MCF 10A (cell line): ENCODE measurements around the gene GPSM1. TPM values are rescaled to one million over a fixed set of nuclear protein-coding genes. Genes with fewer than 3 reads are reported as not detected.
A peak's percentile ranks its signal among the peaks of the same experiment; 100 is the strongest.

ENCODE experiments used
- Bru-seq: library from RNA; stranded (reverse); fragments of 400-500 nt; gene quantifications from one replicate; lab custom pipeline; 2021; lab: Mats Ljungman, UMichigan
- BruChase-seq, 2 experiments: library from RNA; stranded (reverse); fragments of 400-500 nt; gene quantifications; one replicate each; lab custom pipeline; 2021; lab: Mats Ljungman, UMichigan
- BruUV-seq: library from RNA; stranded (reverse); fragments of 400-500 nt; replicated peaks from 2 replicates; lab custom pipeline; 2021; lab: Mats Ljungman, UMichigan
- CTCF ChIA-PET: fragments of 300-600 bp; sonication (Branson Sonifier 250); formaldehyde crosslinking; extraction: SDS; loops from one replicate; lab custom pipeline; 2021; ENCODE audit warnings: antibody characterized with exemption, inconsistent platforms; lab: Yijun Ruan, JAX
- POLR2A ChIA-PET: fragments of 300-600, 350-650 bp; sonication (Branson Sonifier 250); formaldehyde crosslinking; extraction: SDS; loops from one replicate; lab custom pipeline; 2020; ENCODE audit warnings: antibody characterized with exemption, inconsistent platforms; lab: Yijun Ruan, JAX
- DNase-seq: peaks from one replicate; pipeline ENCODE4 v3.0.0-alpha.2; 2018; ENCODE audit not compliant: unreplicated experiment
- H3K27ac Mint-ChIP-seq: one replicate; pipeline ENCODE4 v1.8.0; 2022; ENCODE audit warnings: mild to moderate bottlenecking, low read depth, mixed read lengths; ENCODE audit not compliant: unreplicated experiment
- H3K27me3 Mint-ChIP-seq: one replicate; pipeline ENCODE4 v1.8.0; 2022; ENCODE audit warnings: mixed read lengths; ENCODE audit not compliant: insufficient read depth, unreplicated experiment
- H3K36me3 Mint-ChIP-seq: one replicate; pipeline ENCODE4 v1.8.0; 2022; ENCODE audit warnings: mild to moderate bottlenecking, moderate library complexity, mixed read lengths; ENCODE audit not compliant: insufficient read depth, unreplicated experiment
- H3K4me1 Mint-ChIP-seq: one replicate; pipeline ENCODE4 v1.8.0; 2022; ENCODE audit warnings: mixed read lengths; ENCODE audit not compliant: insufficient read depth, unreplicated experiment
- H3K4me3 Mint-ChIP-seq: one replicate; pipeline ENCODE4 v1.8.0; 2022; ENCODE audit warnings: mild to moderate bottlenecking, moderate library complexity, mixed read lengths; ENCODE audit not compliant: unreplicated experiment
- H3K9me3 Mint-ChIP-seq: one replicate; pipeline ENCODE4 v1.8.0; 2022; ENCODE audit warnings: mixed read lengths; ENCODE audit not compliant: unreplicated experiment
- intact Hi-C: fragments of 100-400 bp; cut with micrococcal nuclease; formaldehyde crosslinking; loops from 2 replicates; pipeline ENCODE4 v1.14.1; 2022
- long read RNA-seq: library from polyadenylated mRNA; stranded (forward); transcript quantifications from one replicate; pipeline ENCODE4 v2.0.0, GENCODE V29; 2022
- total RNA-seq: library from RNA; stranded (reverse); gene quantifications from 2 replicates; pipeline ENCODE4 v1.2.3, GENCODE V29; 2022
- TF ChIP-seq, protein P1 (sequence below): fragments of 200-600 bp; IDR thresholded peaks from one replicate; pipeline ENCODE4 v1.8.0; 2022; ENCODE audit warnings: antibody characterized with exemption, mild to moderate bottlenecking; ENCODE audit not compliant: unreplicated experiment

The GPSM1 gene
- total RNA-seq: 15.5 and 16.4 TPM in 2 replicates
- percentile 38 among the genes with signal in this experiment for Bru-seq, nascent RNA
- BruChase-seq, experiment 1, labeled RNA remaining after a 6-hour chase: percentile 45 among the genes with signal in this experiment
- BruChase-seq, experiment 2, labeled RNA remaining after a 2-hour chase: percentile 40 among the genes with signal in this experiment
- long read RNA-seq, transcript GPSM1-205 (14 exons, 3,633 nt): major isoform, 24 of 42 reads
- long read RNA-seq, partial matches to known transcripts: 9 of 42 reads
- long read RNA-seq, other reads (novel, unspliced or antisense): 9 of 42 reads

GRCh38 chr9:136327304-136327974 is at the start of gene GPSM1:
Gene GPSM1, plus strand, starts transcription at chr9:136327539. Its CDS starts 157 bp downstream, at chr9:136327696.
- no peak within 1 kb of the TSS for H3K27ac Mint-ChIP-seq
- no TSS peak for BruUV-seq
- DNase-seq: peak; percentile 19
- no peaks in the 10 kb centered on the region for H3K9me3 Mint-ChIP-seq
- H3K27me3 Mint-ChIP-seq: no peaks in the 10 kb centered on the region
- peak within 1 kb of the TSS; percentile 57 for H3K4me3 Mint-ChIP-seq
- H3K36me3 Mint-ChIP-seq: peaks cover 5% of the 10 kb centered on the region
- ChIA-PET POLR2A (interaction anchor here (0.8 to 0.9 kb wide), 2 partner anchors 22 to 36 kb away, joined by 3 read pairs; partner anchors contain the start of gene DNLZ), CTCF (interaction anchor here (1.4 kb wide), 1 partner anchor 73 kb away, joined by 3 read pairs; no protein-coding TSS in a partner anchor)
- intact Hi-C loops: no loop called here
- TF ChIP-seq, protein P1, sequence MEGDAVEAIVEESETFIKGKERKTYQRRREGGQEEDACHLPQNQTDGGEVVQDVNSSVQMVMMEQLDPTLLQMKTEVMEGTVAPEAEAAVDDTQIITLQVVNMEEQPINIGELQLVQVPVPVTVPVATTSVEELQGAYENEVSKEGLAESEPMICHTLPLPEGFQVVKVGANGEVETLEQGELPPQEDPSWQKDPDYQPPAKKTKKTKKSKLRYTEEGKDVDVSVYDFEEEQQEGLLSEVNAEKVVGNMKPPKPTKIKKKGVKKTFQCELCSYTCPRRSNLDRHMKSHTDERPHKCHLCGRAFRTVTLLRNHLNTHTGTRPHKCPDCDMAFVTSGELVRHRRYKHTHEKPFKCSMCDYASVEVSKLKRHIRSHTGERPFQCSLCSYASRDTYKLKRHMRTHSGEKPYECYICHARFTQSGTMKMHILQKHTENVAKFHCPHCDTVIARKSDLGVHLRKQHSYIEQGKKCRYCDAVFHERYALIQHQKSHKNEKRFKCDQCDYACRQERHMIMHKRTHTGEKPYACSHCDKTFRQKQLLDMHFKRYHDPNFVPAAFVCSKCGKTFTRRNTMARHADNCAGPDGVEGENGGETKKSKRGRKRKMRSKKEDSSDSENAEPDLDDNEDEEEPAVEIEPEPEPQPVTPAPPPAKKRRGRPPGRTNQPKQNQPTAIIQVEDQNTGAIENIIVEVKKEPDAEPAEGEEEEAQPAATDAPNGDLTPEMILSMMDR: no peak
- no peaks in the 10 kb centered on the region for H3K4me1 Mint-ChIP-seq

- no TSS peak for BruUV-seq
- POLR2A ChIA-PET: no interaction called here
- H3K27me3 Mint-ChIP-seq: peaks cover 17% of the 10 kb centered on the region
Observed at GRCh38 chr9:136277746-136278145, 49.6 kb upstream of the GPSM1 start.

GRCh38 chr9:136278221-136278620 is 49.1 kb upstream of the GPSM1 start:
- CTCF ChIA-PET: interaction anchor here (0.6 to 1.4 kb wide), 2 partner anchors 8 to 634 kb away, joined by 3 to 5 read pairs; no protein-coding TSS in a partner anchor
- H3K4me3 Mint-ChIP-seq: no peak overlapping the region
- H3K36me3 Mint-ChIP-seq: no peaks in the 10 kb centered on the region
- intact Hi-C loops: no loop called here
- TF ChIP-seq, protein P1: no peak
- H3K4me1 Mint-ChIP-seq: no peaks in the 10 kb centered on the region
- peaks cover 17% of the 10 kb centered on the region for H3K27me3 Mint-ChIP-seq
- BruUV-seq: no TSS peak
- POLR2A ChIA-PET: interaction anchor here (1.2 kb wide), 1 partner anchor 9 kb away, joined by 3 read pairs; no protein-coding TSS in a partner anchor
- no peak for DNase-seq
- H3K9me3 Mint-ChIP-seq: no peaks in the 10 kb centered on the region
- H3K27ac Mint-ChIP-seq: no peak overlapping the region

More at GRCh38 chr9:136277746-136278145, 49.6 kb upstream of the GPSM1 start:
- intact Hi-C loops: no loop called here
- DNase-seq: no peak
- CTCF ChIA-PET: interaction anchor here (0.6 to 1.4 kb wide), 3 partner anchors 9 to 150 kb away, joined by 3 to 5 read pairs (median 4); no protein-coding TSS in a partner anchor
- Mint-ChIP-seq H3K36me3 (no peaks in the 10 kb centered on the region), H3K4me1 (no peaks in the 10 kb centered on the region), H3K9me3 (no peaks in the 10 kb centered on the region), H3K4me3 (no peak overlapping the region), H3K27ac (no peak overlapping the region)
- TF ChIP-seq, protein P1: no peak

- intact Hi-C loops: no loop called here
- H3K4me1 Mint-ChIP-seq: no peaks in the 10 kb centered on the region
- no peak for DNase-seq
- no peak overlapping the region for H3K27ac Mint-ChIP-seq
- POLR2A ChIA-PET: interaction anchor here (1.2 kb wide), 1 partner anchor 9 kb away, joined by 3 read pairs; no protein-coding TSS in a partner anchor
- TF ChIP-seq, protein P1: no peak
- H3K9me3 Mint-ChIP-seq: no peaks in the 10 kb centered on the region
- no TSS peak for BruUV-seq
- peaks cover 17% of the 10 kb centered on the region for H3K27me3 Mint-ChIP-seq
- H3K36me3 Mint-ChIP-seq: no peaks in the 10 kb centered on the region
- CTCF ChIA-PET: interaction anchor here (0.6 to 1.4 kb wide), 3 partner anchors 8 to 634 kb away, joined by 3 to 5 read pairs (median 3); no protein-coding TSS in a partner anchor
- H3K4me3 Mint-ChIP-seq: no peak overlapping the region
Observed at GRCh38 chr9:136278894-136279293, 48.4 kb upstream of the GPSM1 start.
